Measurements from ENCODE around the gene KRT17.
"Not testable (repeated sequence)": the region's sequence is repeated elsewhere in the genome, so short reads cannot be mapped to it uniquely, and the experiment has no call there.

KRT17 gene

GRCh38 chr17:41632482-41633105 lies 8.2 kb upstream of the KRT17 start:
- no peaks in the 10 kb centered on the region for H3K36me3 ChIP-seq
- DNase-seq: no peak
- H3K9me3 ChIP-seq (ENCODE audit: severe bottlenecking): no peaks in the 10 kb centered on the region
- H3K27ac ChIP-seq: no peak overlapping the region
- H3K4me3 ChIP-seq (ENCODE audit: low read depth, low read length): no peak overlapping the region
- H3K27me3 ChIP-seq (ENCODE audit: insufficient read depth, low read depth, severe bottlenecking): no peaks in the 10 kb centered on the region
- no peak for TF ChIP-seq CTCF (IDR thresholded peaks at IDR 0.05; ENCODE audit: low read depth, low read length)

GRCh38 chr17:41631898-41632285 lies 7.5 kb upstream of the KRT17 start:
- no peaks in the 10 kb centered on the region for H3K9me3 ChIP-seq (ENCODE audit: severe bottlenecking)
- DNase-seq: no peak
- no peak overlapping the region for H3K27ac ChIP-seq
- TF ChIP-seq CTCF (IDR thresholded peaks at IDR 0.05; ENCODE audit: low read depth, low read length): no peak
- no peak overlapping the region for H3K4me3 ChIP-seq (ENCODE audit: low read depth, low read length)
- H3K36me3 ChIP-seq: no peaks in the 10 kb centered on the region
- no peaks in the 10 kb centered on the region for H3K27me3 ChIP-seq (ENCODE audit: insufficient read depth, low read depth, severe bottlenecking)

GRCh38 chr17:41631025-41631897 lies 6.9 kb upstream of the KRT17 start:
- H3K4me3 ChIP-seq (ENCODE audit: low read depth, low read length): no peak overlapping the region
- no peaks in the 10 kb centered on the region for H3K27me3 ChIP-seq (ENCODE audit: insufficient read depth, low read depth, severe bottlenecking)
- H3K36me3 ChIP-seq: no peaks in the 10 kb centered on the region
- no peak for TF ChIP-seq CTCF (IDR thresholded peaks at IDR 0.05; ENCODE audit: low read depth, low read length)
- H3K9me3 ChIP-seq (ENCODE audit: severe bottlenecking): no peaks in the 10 kb centered on the region
- H3K27ac ChIP-seq: no peak overlapping the region
- DNase-seq: no peak

- no peak for DNase-seq
- no peaks in the 10 kb centered on the region for H3K27me3 ChIP-seq (ENCODE audit: insufficient read depth, low read depth, severe bottlenecking)
- H3K36me3 ChIP-seq: no peaks in the 10 kb centered on the region
- H3K9me3 ChIP-seq (ENCODE audit: severe bottlenecking): no peaks in the 10 kb centered on the region
- TF ChIP-seq CTCF (IDR thresholded peaks at IDR 0.05; ENCODE audit: low read depth, low read length): no peak
- H3K27ac ChIP-seq: no peak overlapping the region
- H3K4me3 ChIP-seq (ENCODE audit: low read depth, low read length): no peak overlapping the region
Observed at GRCh38 chr17:41629826-41630670, 5.7 kb upstream of the KRT17 start.

DNA sequence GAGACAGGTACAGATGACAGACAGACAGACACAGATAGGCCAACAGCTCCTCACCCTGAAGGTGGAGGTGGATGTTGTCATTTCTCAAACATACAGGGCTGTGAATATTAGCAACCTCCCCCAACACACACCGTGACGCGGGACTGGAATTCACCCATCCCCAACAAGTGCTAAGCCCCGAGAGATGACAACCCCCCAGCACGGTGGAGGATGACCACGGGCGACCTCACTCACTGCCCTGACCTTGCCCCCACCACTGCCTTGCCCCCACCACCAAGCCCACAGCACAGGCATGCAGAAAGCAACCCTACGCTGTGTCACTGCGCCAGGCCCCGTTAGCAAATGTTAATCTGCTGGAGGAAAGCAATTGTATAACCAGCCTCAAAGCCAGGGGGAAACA lies 4.9 kb upstream of the KRT17 start:
- no peaks in the 10 kb centered on the region for H3K9me3 ChIP-seq (ENCODE audit: severe bottlenecking)
- DNase-seq: no peak
- no peaks in the 10 kb centered on the region for H3K27me3 ChIP-seq (ENCODE audit: insufficient read depth, low read depth, severe bottlenecking)
- no peak overlapping the region for H3K4me3 ChIP-seq (ENCODE audit: low read depth, low read length)
- no peaks in the 10 kb centered on the region for H3K36me3 ChIP-seq
- no peak overlapping the region for H3K27ac ChIP-seq
- no peak for TF ChIP-seq CTCF (IDR thresholded peaks at IDR 0.05; ENCODE audit: low read depth, low read length)

- H3K4me3 ChIP-seq (ENCODE audit: low read depth, low read length); H3K36me3 ChIP-seq; H3K27me3 ChIP-seq (ENCODE audit: insufficient read depth, low read depth, severe bottlenecking); H3K9me3 ChIP-seq (ENCODE audit: severe bottlenecking); H3K27ac ChIP-seq; DNase-seq: not testable (repeated sequence)
Observed at GRCh38 chr17:41628621-41629255, 4.4 kb upstream of the KRT17 start.

DNA sequence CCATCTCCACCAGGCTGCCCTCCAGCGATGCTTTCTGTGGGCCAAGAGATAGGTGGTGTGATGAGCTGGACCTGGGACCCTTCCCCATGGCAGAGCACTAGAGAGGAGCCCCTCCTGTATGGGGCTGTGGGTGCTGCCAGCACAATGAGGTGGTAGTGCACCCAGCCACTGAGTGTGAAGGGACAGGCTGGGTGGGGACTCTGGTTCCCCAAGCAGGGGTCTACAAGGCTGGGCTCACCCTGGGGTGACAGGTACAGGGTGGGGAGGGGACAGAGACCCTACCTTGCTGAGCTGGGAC lies 3.6 kb upstream of the KRT17 start:
- H3K27me3 ChIP-seq (ENCODE audit: insufficient read depth, low read depth, severe bottlenecking); H3K36me3 ChIP-seq; H3K9me3 ChIP-seq (ENCODE audit: severe bottlenecking); H3K27ac ChIP-seq; H3K4me3 ChIP-seq (ENCODE audit: low read depth, low read length); DNase-seq: not testable (repeated sequence)

Measured in WERI-Rb-1 (cell line).